GM23248 (cell line): ENCODE measurements around the gene SSR1. TPM values are rescaled to one million over a fixed set of nuclear protein-coding genes. Genes with fewer than 3 reads are reported as not detected.
"Not testable (repeated sequence)": the region's sequence is repeated elsewhere in the genome, so short reads cannot be mapped to it uniquely, and the experiment has no call there.

Experiments used
- DNase-seq: peaks from one replicate; pipeline ENCODE4 v3.0.0-alpha.2; 2015
- H2AFZ ChIP-seq: fragments of 200-600 bp; sonication (generic); 2 replicates; pipeline ENCODE4 v1.6.1; 2016; ENCODE audit warnings: antibody characterized with exemption
- H3F3A ChIP-seq: fragments of 200-600 bp; sonication (generic); 2 replicates; pipeline ENCODE4 v1.6.1; 2016; ENCODE audit warnings: mild to moderate bottlenecking, antibody characterized with exemption, mixed run types; ENCODE audit not compliant: insufficient read depth
- H3K27ac ChIP-seq: fragments of 200-600 bp; sonication (generic); 2 replicates; pipeline ENCODE4 v1.5.1; 2016; ENCODE audit warnings: mild to moderate bottlenecking
- H3K27me3 ChIP-seq: fragments of 200-600 bp; sonication (generic); replicated peaks from 2 replicates; pipeline ENCODE4 v1.6.1; 2016; ENCODE audit warnings: mild to moderate bottlenecking; ENCODE audit not compliant: insufficient read depth
- H3K36me3 ChIP-seq: fragments of 200-600 bp; sonication (generic); 2 replicates; pipeline ENCODE4 v1.6.1; 2016; ENCODE audit warnings: low read depth, mild to moderate bottlenecking
- H3K4me1 ChIP-seq: fragments of 200-600 bp; sonication (generic); 2 replicates; pipeline ENCODE4 v1.6.1; 2016; ENCODE audit warnings: mild to moderate bottlenecking; ENCODE audit not compliant: insufficient read depth
- H3K4me2 ChIP-seq: fragments of 200-600 bp; sonication (generic); one replicate; pipeline ENCODE4 v1.6.1; 2016; ENCODE audit warnings: mild to moderate bottlenecking; ENCODE audit not compliant: unreplicated experiment
- H3K4me3 ChIP-seq: fragments of 200-600 bp; sonication (generic); 2 replicates; pipeline ENCODE4 v1.5.1; 2016; ENCODE audit warnings: mild to moderate bottlenecking
- H3K79me2 ChIP-seq: fragments of 200-600 bp; sonication (generic); 2 replicates; pipeline ENCODE4 v1.6.1; 2016; ENCODE audit warnings: mild to moderate bottlenecking; ENCODE audit not compliant: insufficient read depth
- H3K9ac ChIP-seq: fragments of 200-600 bp; sonication (generic); 2 replicates; pipeline ENCODE4 v1.6.1; 2016; ENCODE audit warnings: mild to moderate bottlenecking
- H3K9me2 ChIP-seq: fragments of 200-600 bp; sonication (generic); 2 replicates; pipeline ENCODE4 v1.6.1; 2016; ENCODE audit warnings: mixed run types, mild to moderate bottlenecking, moderate library complexity; ENCODE audit not compliant: insufficient read depth
- H3K9me3 ChIP-seq: fragments of 200-600 bp; sonication (generic); one replicate; pipeline ENCODE4 v1.6.1; 2017; ENCODE audit warnings: low read depth
- H4K20me1 ChIP-seq: fragments of 200-600 bp; sonication (generic); 2 replicates; pipeline ENCODE4 v1.6.0; 2016; ENCODE audit not compliant: insufficient read depth
- EZH2 ChIP-seq: fragments of 200-600 bp; sonication (generic); IDR thresholded peaks from 2 replicates; pipeline ENCODE4 v1.6.1; 2018; ENCODE audit warnings: antibody characterized with exemption, mild to moderate bottlenecking; ENCODE audit not compliant: insufficient read depth, poor library complexity, severe bottlenecking
- EZH2phosphoT487 ChIP-seq: fragments of 200-600 bp; sonication (generic); IDR thresholded peaks from 2 replicates; pipeline ENCODE4 v1.6.1; 2018; ENCODE audit warnings: antibody characterized with exemption, moderate library complexity, mild to moderate bottlenecking, low read depth; ENCODE audit not compliant: insufficient read depth
- WGBS, 2 experiments: methylation state at CpG; one replicate each; pipeline ENCODE4 v1.1.6; 2015 to 2017; ENCODE audit warnings: low lambda C conversion rate in 2 of 2, low coverage in 1 of 2; ENCODE audit errors: missing lambda C conversion rate in 2 of 2; 5-methylcytosine and 5-hydroxymethylcytosine counted together
- in situ Hi-C: fragments of 300-500 bp; cut with MboI; formaldehyde crosslinking; loops from 2 replicates; pipeline ENCODE4 v1.15.0; 2020
- polyA plus RNA-seq: library from polyadenylated mRNA; unstranded; fragments of >200 nt; fragmentation: Nextera tagmentation; extraction: Ambion mirVana; gene quantifications from 2 replicates; pipeline ENCODE4 v1.2.1, GENCODE V29; 2016
- total RNA-seq: library from RNA; depleted of rRNA; stranded (reverse); fragments of >200 nt; shearing (Covaris generic); gene quantifications from 2 replicates; pipeline ENCODE4 v1.2.3, GENCODE V29; 2014

SSR1 gene
- total and polyA plus RNA-seq, 2 experiments from 2014 or later: 180 to 241 TPM

DNA sequence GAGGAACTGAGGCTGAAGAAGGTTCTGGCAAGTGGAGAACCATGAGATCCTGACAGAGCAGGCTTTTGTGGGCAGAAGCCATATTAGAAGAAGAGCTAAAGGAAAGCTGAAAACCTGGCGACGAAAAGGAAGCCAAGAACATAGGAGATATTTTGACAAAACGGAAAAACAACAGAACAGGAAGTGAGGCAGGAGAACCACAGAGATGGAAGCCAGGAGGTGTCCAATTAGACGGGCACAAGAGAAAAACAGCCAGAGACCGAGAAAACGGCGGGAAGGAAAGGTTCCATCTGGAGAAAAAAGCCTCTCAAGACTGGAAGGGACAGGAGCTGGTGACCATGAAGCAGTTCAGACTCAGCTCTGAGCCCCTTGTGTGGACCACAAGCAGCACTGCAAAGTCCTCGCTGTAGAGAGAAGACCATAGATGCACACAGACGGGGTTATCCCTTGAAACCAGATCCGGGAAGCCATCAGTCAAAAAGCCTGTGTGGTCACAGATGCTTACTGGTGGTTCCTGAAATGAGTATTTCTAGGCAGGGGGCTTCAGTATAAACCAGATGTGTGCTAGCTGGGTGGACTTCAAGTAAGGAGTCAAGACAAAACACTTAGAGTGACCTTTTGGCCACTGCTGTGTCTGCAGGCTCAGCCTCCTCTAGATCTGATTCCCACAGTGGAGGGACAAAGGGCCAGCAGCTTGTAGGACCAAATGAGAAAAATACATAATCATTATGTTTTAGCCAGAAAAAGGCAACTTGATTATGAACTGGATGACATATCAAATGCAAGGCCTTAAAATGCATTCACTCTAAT is 30.7 kb downstream of the SSR1 start:
- in situ Hi-C loops: no loop called here
- DNase-seq: no peak
- Histone ChIP-seq H2AFZ (no peak overlapping the region), H3K79me2 (no peaks in the 10 kb centered on the region), H3K9me3 (no peaks in the 10 kb centered on the region), H4K20me1 (no peaks in the 10 kb centered on the region), H3K4me1 (no peaks in the 10 kb centered on the region), H3K36me3 (peaks cover 23% of the 10 kb centered on the region), H3K9me2 (no peaks in the 10 kb centered on the region), H3K4me3 (no peak overlapping the region), H3K9ac (no peak overlapping the region), H3K27ac (no peak overlapping the region), H3F3A (peaks cover 52% of the 10 kb centered on the region), H3K27me3 (no peaks in the 10 kb centered on the region), H3K4me2 (no peak overlapping the region)
- no peak for TF ChIP-seq EZH2phosphoT487
- no peak for TF ChIP-seq EZH2
- 82% methylated on average over 10 of the region's 10 CpGs for WGBS, 2 experiments

DNA sequence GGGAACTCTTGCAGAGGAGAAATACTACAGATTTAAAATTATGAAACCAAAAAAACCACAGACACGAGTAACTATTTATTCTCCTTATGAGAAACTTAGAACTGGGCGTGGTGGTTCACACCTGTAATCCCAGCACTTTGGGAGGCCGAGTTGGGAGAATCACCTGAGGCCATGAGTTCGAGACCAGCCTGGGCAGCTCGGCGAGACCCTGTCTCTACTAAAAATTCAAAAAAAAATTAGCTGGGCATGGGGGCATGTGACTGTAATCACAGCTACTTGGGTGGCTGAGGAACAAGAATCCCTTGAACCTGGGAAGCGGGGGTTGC is 36.8 kb downstream of the SSR1 start:
- Histone ChIP-seq H3F3A (peaks cover 16% of the 10 kb centered on the region), H3K9me2 (no peaks in the 10 kb centered on the region), H3K4me1 (no peaks in the 10 kb centered on the region), H3K9ac (no peak overlapping the region), H3K27me3 (no peaks in the 10 kb centered on the region), H3K9me3 (no peaks in the 10 kb centered on the region), H3K36me3 (no peaks in the 10 kb centered on the region), H3K27ac (no peak overlapping the region), H3K4me3 (no peak overlapping the region), H3K4me2 (no peak overlapping the region), H4K20me1 (no peaks in the 10 kb centered on the region), H3K79me2 (no peaks in the 10 kb centered on the region), H2AFZ (no peak overlapping the region)
- WGBS, 2 experiments: 37 to 39% methylated on average over 7 of the region's 7 CpGs
- TF ChIP-seq EZH2phosphoT487 (no peak), EZH2 (no peak)
- DNase-seq: no peak
- in situ Hi-C loops: loop anchor here (10.0 kb wide), 1 partner anchor 339 kb away; no protein-coding TSS in a partner anchor

DNA sequence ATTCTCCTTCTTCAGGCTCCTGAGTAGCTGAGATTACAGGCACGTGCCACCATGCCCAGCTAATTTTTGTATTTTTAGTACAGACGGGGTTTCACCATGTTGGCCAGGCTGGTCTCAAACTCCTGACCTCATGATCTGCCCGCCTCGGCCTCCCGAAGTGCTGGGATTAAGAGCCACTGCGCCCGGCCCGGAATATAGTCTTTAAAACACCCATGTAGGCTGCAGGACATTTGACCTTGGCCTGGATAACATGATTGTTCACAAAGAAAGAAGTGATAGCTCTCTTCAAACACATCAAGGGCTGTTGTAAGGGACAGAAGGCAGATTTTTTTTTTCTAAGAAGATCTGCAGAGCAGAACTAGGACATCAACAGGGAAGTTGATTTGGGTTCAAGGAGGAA is 38.5 kb downstream of the SSR1 start:
- H3K4me2 ChIP-seq, H3K27me3 ChIP-seq, H3K4me1 ChIP-seq, H3K79me2 ChIP-seq, H3K9me2 ChIP-seq, DNase-seq, H4K20me1 ChIP-seq, H3K9me3 ChIP-seq, H3K9ac ChIP-seq, H3K27ac ChIP-seq, H2AFZ ChIP-seq, H3K36me3 ChIP-seq, H3F3A ChIP-seq, H3K4me3 ChIP-seq: not testable (repeated sequence)
- in situ Hi-C loops: loop anchor here (10.0 kb wide), 1 partner anchor 340 kb away; no protein-coding TSS in a partner anchor
- 69% methylated on average over 8 of the region's 8 CpGs for WGBS, 2 experiments

DNA sequence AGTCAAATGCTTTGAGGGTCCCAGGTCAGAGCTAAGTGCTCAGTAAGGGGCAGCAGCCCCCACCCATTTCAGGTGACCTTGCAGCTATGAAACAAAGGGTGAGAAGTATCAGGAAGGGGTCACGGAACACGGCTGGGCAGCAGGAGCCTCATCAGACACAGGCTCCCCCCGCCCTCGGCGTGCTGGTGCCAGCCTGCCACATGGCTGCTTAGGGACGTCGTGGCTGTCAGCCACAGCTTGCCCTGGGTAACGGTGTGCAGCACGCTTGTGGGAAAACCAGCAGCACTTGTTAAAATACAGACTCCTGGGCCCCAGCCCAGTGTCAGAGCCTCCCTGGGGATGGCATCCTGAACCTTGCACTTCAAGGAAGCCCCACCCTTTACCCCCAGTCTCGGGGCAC is 39.3 kb downstream of the SSR1 start:
- TF ChIP-seq EZH2 (no peak), EZH2phosphoT487 (no peak)
- H3K36me3 ChIP-seq: no peaks in the 10 kb centered on the region
- no peaks in the 10 kb centered on the region for H4K20me1 ChIP-seq
- no peak overlapping the region for H2AFZ ChIP-seq
- H3K79me2 ChIP-seq: no peaks in the 10 kb centered on the region
- H3K27ac ChIP-seq: no peak overlapping the region
- H3K4me1 ChIP-seq: no peaks in the 10 kb centered on the region
- in situ Hi-C loops: loop anchor here (10.0 kb wide), 1 partner anchor 341 kb away; no protein-coding TSS in a partner anchor
- H3K4me2 ChIP-seq: no peak overlapping the region
- H3K4me3 ChIP-seq: no peak overlapping the region
- WGBS, 2 experiments: 59 to 61% methylated on average over 10 of the region's 10 CpGs
- no peak overlapping the region for H3K9ac ChIP-seq
- H3F3A ChIP-seq: peaks cover 7% of the 10 kb centered on the region
- H3K9me3 ChIP-seq: no peaks in the 10 kb centered on the region
- H3K9me2 ChIP-seq: no peaks in the 10 kb centered on the region
- no peak for DNase-seq
- H3K27me3 ChIP-seq: no peaks in the 10 kb centered on the region

DNA sequence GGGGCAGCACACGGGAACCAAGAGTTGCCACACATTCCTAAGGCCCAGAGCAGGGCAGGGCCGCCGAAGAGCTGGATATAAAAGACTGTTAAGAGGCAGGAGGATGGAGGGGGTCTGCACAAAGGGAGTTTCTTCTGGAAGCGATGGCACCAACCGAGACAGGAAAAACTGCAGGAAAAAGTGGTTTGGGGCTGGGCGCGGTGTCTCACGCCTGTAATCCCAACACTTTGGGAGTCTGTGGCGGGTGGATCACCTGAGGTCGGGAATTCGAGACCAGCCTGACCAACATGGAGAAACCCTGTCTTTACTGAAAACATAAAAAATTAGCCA is 41.8 kb downstream of the SSR1 start:
- no peaks in the 10 kb centered on the region for H3K27me3 ChIP-seq
- no peaks in the 10 kb centered on the region for H3K9me3 ChIP-seq
- H3K79me2 ChIP-seq: no peaks in the 10 kb centered on the region
- WGBS, 2 experiments: 85 to 89% methylated on average over 11 of the region's 11 CpGs
- peaks cover 8% of the 10 kb centered on the region for H3K4me1 ChIP-seq
- H3F3A ChIP-seq: peaks cover 4% of the 10 kb centered on the region; the same call in 1 of the 2 replicates
- H3K4me2 ChIP-seq: no peak overlapping the region
- no peaks in the 10 kb centered on the region for H3K9me2 ChIP-seq
- H3K27ac ChIP-seq: no peak overlapping the region
- no peaks in the 10 kb centered on the region for H3K36me3 ChIP-seq
- no peak for DNase-seq
- no peaks in the 10 kb centered on the region for H4K20me1 ChIP-seq
- in situ Hi-C loops: loop anchor here (10.0 kb wide), 1 partner anchor 344 kb away; no protein-coding TSS in a partner anchor
- no peak overlapping the region for H2AFZ ChIP-seq
- H3K9ac ChIP-seq: no peak overlapping the region
- H3K4me3 ChIP-seq: no peak overlapping the region
- TF ChIP-seq EZH2phosphoT487: no peak
- no peak for TF ChIP-seq EZH2
